ENCODE results near the gene RBP2. TPM values are rescaled to one million over a fixed set of nuclear protein-coding genes. Genes with fewer than 3 reads are reported as not detected.
"Not testable (repeated sequence)": the region's sequence is repeated elsewhere in the genome, so short reads cannot be mapped to it uniquely, and the experiment has no call there.

Gene RBP2
- polyA plus RNA-seq, 6 donors from 2014 or later = not detected

- H3K4me3 Mint-ChIP-seq = no peak overlapping the region
- H3K9me3 Mint-ChIP-seq = peaks cover 0 to 4% (median 0%) of the 10 kb centered on the region in 7 donors
- peak; percentile 28 for DNase-seq
- H3K36me3 Mint-ChIP-seq = peaks cover 0 to 26% of the 10 kb centered on the region in 2 donors
- peaks cover 0 to 6% (median 0%) of the 10 kb centered on the region in 3 donors for H3K4me1 Mint-ChIP-seq
- H3K27ac Mint-ChIP-seq = no peak overlapping the region
- no peak for ATAC-seq (ENCODE audit: low read depth in 2 of 2)
- H3K27me3 Mint-ChIP-seq = no peaks in the 10 kb centered on the region
Observed at GRCh38 chr3:139427283-139428060, 48.8 kb downstream of the RBP2 start.

- no peaks in the 10 kb centered on the region for H3K27me3 Mint-ChIP-seq
- no peak for ATAC-seq (ENCODE audit: low read depth in 2 of 2)
- no peak for DNase-seq
- peaks cover 7 to 18% of the 10 kb centered on the region in 2 donors for H3K36me3 Mint-ChIP-seq
- no peaks in the 10 kb centered on the region for H3K9me3 Mint-ChIP-seq
- H3K27ac Mint-ChIP-seq = no peak overlapping the region
- peaks cover 0 to 6% (median 0%) of the 10 kb centered on the region in 3 donors for H3K4me1 Mint-ChIP-seq
- H3K4me3 Mint-ChIP-seq = no peak overlapping the region
Observed at GRCh38 chr3:139425745-139426400, 50.4 kb downstream of the RBP2 start.

DNA sequence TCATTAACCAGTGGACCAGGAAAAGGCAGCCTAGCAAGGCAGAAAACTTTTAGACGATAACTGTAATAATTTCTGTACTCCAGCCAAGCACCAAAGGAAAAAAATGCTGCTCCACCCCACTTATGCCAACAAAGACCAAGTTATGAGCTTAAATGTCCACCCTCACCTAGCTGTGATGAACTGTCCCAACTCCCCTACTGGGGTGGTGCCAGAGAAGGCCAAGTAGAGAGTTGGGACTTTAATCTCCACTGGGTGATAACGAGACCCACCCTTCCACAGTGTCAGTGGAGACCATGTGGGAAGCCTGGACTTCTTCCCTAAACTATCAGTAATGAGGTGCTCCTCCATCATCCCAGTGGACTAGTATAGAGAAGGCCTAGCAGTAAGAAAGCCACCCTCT lies 53.1 kb downstream of the RBP2 start:
- peaks cover 0 to 2% (median 0%) of the 10 kb centered on the region in 7 donors for H3K9me3 Mint-ChIP-seq
- H3K4me3 Mint-ChIP-seq = no peak overlapping the region
- peaks cover 0 to 6% (median 0%) of the 10 kb centered on the region in 3 donors for H3K4me1 Mint-ChIP-seq
- H3K27me3 Mint-ChIP-seq = no peaks in the 10 kb centered on the region
- no peak for ATAC-seq (ENCODE audit: low read depth in 2 of 2)
- no peak for DNase-seq
- H3K27ac Mint-ChIP-seq = no peak overlapping the region
- H3K36me3 Mint-ChIP-seq = peaks cover 7 to 18% of the 10 kb centered on the region in 2 donors

GRCh38 chr3:139421460-139421859 lies 54.9 kb downstream of the RBP2 start:
- Mint-ChIP-seq H3K4me1 (no peaks in the 10 kb centered on the region), H3K36me3 (peaks cover 21 to 34% of the 10 kb centered on the region in 2 donors), H3K9me3 (peaks cover 2 to 17% (median 12%) of the 10 kb centered on the region in 7 donors), H3K27ac (no peak overlapping the region), H3K27me3 (no peaks in the 10 kb centered on the region), H3K4me3 (no peak overlapping the region)
- DNase-seq (no peak), ATAC-seq (ENCODE audit: low read depth in 2 of 2) (no peak)

GRCh38 chr3:139421040-139421439 lies 55.3 kb downstream of the RBP2 start:
- no peak overlapping the region for H3K27ac Mint-ChIP-seq
- H3K4me3 Mint-ChIP-seq = no peak overlapping the region
- DNase-seq (no peak), ATAC-seq (ENCODE audit: low read depth in 2 of 2) (no peak)
- peaks cover 25 to 35% of the 10 kb centered on the region in 2 donors for H3K36me3 Mint-ChIP-seq
- no peaks in the 10 kb centered on the region for H3K4me1 Mint-ChIP-seq
- peaks cover 3 to 21% (median 17%) of the 10 kb centered on the region in 7 donors for H3K9me3 Mint-ChIP-seq
- H3K27me3 Mint-ChIP-seq = no peaks in the 10 kb centered on the region

DNA sequence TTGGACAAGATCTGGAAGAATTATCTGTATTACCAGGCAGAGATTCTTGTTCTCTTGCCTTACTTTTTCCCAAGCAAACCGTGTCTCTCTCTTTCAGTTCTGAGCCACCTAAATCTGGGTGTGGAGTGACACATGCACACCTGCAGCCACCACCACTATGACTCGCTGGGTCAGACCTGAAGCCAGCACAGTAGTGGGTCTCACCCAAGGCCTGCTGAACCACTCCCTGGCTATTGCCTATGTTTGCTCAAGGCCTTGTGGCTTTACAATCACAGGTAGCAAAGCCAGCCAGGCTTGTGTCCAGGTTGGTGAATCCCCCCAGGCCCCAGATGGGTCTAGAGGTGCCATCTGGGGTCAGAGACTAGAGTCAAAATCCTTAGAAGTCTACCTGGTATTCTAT lies 58.2 kb downstream of the RBP2 start:
- DNase-seq = no peak
- H3K27ac Mint-ChIP-seq = no peak overlapping the region
- peaks cover 0 to 8% (median 0%) of the 10 kb centered on the region in 3 donors for H3K4me1 Mint-ChIP-seq
- peaks cover 21 to 50% (median 41%) of the 10 kb centered on the region in 7 donors for H3K9me3 Mint-ChIP-seq
- H3K36me3 Mint-ChIP-seq = peaks cover 34 to 52% of the 10 kb centered on the region in 2 donors
- no peak for ATAC-seq (ENCODE audit: low read depth in 2 of 2)
- no peak overlapping the region for H3K4me3 Mint-ChIP-seq
- no peaks in the 10 kb centered on the region for H3K27me3 Mint-ChIP-seq

DNA sequence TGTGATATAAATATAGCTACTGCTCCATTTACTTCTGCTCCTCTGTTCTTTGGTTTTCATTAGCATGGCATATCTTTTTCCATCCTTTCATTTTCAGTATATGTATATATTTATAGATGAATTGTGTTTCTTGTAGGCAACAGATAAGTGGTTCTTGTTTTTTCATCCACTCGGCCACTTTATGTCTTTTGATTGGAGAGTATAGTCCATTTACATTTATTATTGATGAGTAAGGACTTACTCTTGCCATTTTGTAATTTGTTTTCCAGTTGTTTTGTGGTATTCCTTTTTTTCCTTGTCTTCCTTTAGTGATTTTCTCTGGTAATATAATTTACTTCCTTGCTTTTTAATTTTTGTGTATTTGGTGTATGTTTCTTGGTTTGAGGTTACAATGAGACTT lies 60.0 kb downstream of the RBP2 start:
- no peak for ATAC-seq (ENCODE audit: low read depth in 2 of 2)
- H3K27me3 Mint-ChIP-seq = no peaks in the 10 kb centered on the region
- H3K4me1 Mint-ChIP-seq = peaks cover 0 to 8% (median 0%) of the 10 kb centered on the region in 3 donors
- no peak for DNase-seq
- peaks cover 35 to 64% of the 10 kb centered on the region in 2 donors for H3K36me3 Mint-ChIP-seq
- H3K4me3 Mint-ChIP-seq = no peak overlapping the region
- H3K27ac Mint-ChIP-seq = no peak overlapping the region
- peaks cover 31 to 68% (median 59%) of the 10 kb centered on the region in 7 donors for H3K9me3 Mint-ChIP-seq

- Mint-ChIP-seq H3K36me3 (peaks cover 36 to 65% of the 10 kb centered on the region in 2 donors), H3K27ac (peak overlapping the region in 2 of 6 donors; percentile 14 to 35), H3K4me1 (peaks cover 0 to 8% (median 0%) of the 10 kb centered on the region in 3 donors), H3K9me3 (peaks cover 34 to 81% (median 72%) of the 10 kb centered on the region in 7 donors), H3K27me3 (no peaks in the 10 kb centered on the region), H3K4me3 (no peak overlapping the region)
- ATAC-seq (ENCODE audit: low read depth in 2 of 2) = no peak
- DNase-seq = no peak
Observed at GRCh38 chr3:139414608-139415224, 61.6 kb downstream of the RBP2 start.

DNA sequence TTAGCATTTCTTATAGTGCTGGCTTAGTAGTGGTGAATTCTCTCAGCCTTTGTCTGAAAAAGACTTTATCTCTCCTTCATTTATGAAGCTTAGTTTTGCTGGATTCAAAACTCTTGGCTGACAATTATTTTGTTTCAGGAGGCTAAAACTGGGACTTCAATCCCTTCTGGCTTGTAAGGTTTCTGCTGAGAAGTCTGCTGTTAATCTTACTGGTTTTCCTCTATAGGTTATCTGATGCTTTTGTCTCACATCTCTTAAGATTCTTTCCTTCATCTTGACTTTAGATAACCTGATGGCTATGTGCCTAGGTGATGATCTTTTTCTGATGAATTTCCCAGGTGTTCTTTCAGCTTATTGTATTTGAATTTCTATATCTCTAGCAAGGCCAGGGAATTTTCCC lies 63.4 kb downstream of the RBP2 start:
- H3K4me1 Mint-ChIP-seq; DNase-seq; H3K27ac Mint-ChIP-seq; ATAC-seq (ENCODE audit: low read depth in 2 of 2); H3K27me3 Mint-ChIP-seq; H3K4me3 Mint-ChIP-seq: not testable (repeated sequence)
- peaks cover 34 to 65% of the 10 kb centered on the region in 2 donors for H3K36me3 Mint-ChIP-seq
- peaks cover 37 to 97% (median 88%) of the 10 kb centered on the region in 7 donors for H3K9me3 Mint-ChIP-seq

Other genes with a start within 250 kb of the RBP2 start
- 10 to 100 TPM; 31.8 to 62.8 (median 40.6) TPM for gene MRPS22, start 132.5 kb downstream of the RBP2 start, polyA plus RNA-seq (ENCODE audit: low read depth in 6 of 6)
- 10 to 100 TPM; 31.2 to 60.9 (median 46.2) TPM for gene COPB2, start 86.9 kb downstream of the RBP2 start, polyA plus RNA-seq (ENCODE audit: low read depth in 6 of 6)
- under 1 TPM in 1 of 6 donors, not detected in 5; 0.34 TPM for gene RBP1, start 63.2 kb upstream of the RBP2 start, polyA plus RNA-seq (ENCODE audit: low read depth in 6 of 6)
- gene NMNAT3, start 201.5 kb upstream of the RBP2 start, polyA plus RNA-seq (ENCODE audit: low read depth in 6 of 6) = 1 to 10 TPM in 5 of 6 donors, not detected in 1; 2.7 to 4.5 (median 3.3) TPM

Data from naive B cell (primary cell).